HEK293 (cell line): Measurements from ENCODE around the gene ANXA4.

Source experiments
- CTCF ChIP-seq: fragments of 450-650 bp; formaldehyde crosslinking; IDR thresholded peaks from 2 replicates; pipeline ENCODE4 v1.5.1; 2016; ENCODE audit warnings: missing biosample characterization, missing genetic modification characterization
- GLI4 ChIP-seq: fragments of 450-650 bp; formaldehyde crosslinking; IDR thresholded peaks from 2 replicates; pipeline ENCODE4 v1.5.1; 2016; ENCODE audit warnings: missing biosample characterization, missing genetic modification characterization
- KLF8 ChIP-seq: fragments of 450-650 bp; formaldehyde crosslinking; IDR thresholded peaks from 2 replicates; pipeline ENCODE4 v1.5.1; 2016; ENCODE audit warnings: missing biosample characterization, missing genetic modification characterization
- MEIS1 ChIP-seq: sonication (generic); formaldehyde crosslinking; IDR thresholded peaks from 2 replicates; pipeline ENCODE4 v1.8.1; 2022; ENCODE audit warnings: missing genetic modification reagents, mild to moderate bottlenecking, borderline replicate concordance
- REST ChIP-seq: fragments of 450-650 bp; formaldehyde crosslinking; IDR thresholded peaks from 2 replicates; pipeline ENCODE4 v1.5.1; 2016; ENCODE audit warnings: missing biosample characterization, missing genetic modification characterization
- TSHZ1 ChIP-seq: fragments of 450-650 bp; formaldehyde crosslinking; IDR thresholded peaks from 2 replicates; pipeline ENCODE4 v1.5.1; 2016; ENCODE audit warnings: missing biosample characterization, missing genetic modification characterization, borderline replicate concordance
- ZNF169 ChIP-seq: fragments of 450-650 bp; formaldehyde crosslinking; IDR thresholded peaks from 2 replicates; pipeline ENCODE4 v1.5.1; 2016; ENCODE audit warnings: missing biosample characterization, missing genetic modification characterization
- ZNF18 ChIP-seq: fragments of 450-650 bp; formaldehyde crosslinking; IDR thresholded peaks from 2 replicates; pipeline ENCODE4 v1.5.1; 2016; ENCODE audit warnings: missing biosample characterization, missing genetic modification characterization
- ZNF202 ChIP-seq: fragments of 450-650 bp; formaldehyde crosslinking; IDR thresholded peaks from 2 replicates; pipeline ENCODE4 v1.5.1; 2016; ENCODE audit warnings: missing biosample characterization, missing genetic modification characterization, borderline replicate concordance
- ZNF48 ChIP-seq: fragments of 450-650 bp; formaldehyde crosslinking; IDR thresholded peaks from 2 replicates; pipeline ENCODE4 v1.5.1; 2016; ENCODE audit warnings: missing biosample characterization, missing genetic modification characterization
- ZNF629 ChIP-seq: fragments of 450-650 bp; formaldehyde crosslinking; IDR thresholded peaks from 2 replicates; pipeline ENCODE4 v1.5.1; 2017; ENCODE audit warnings: missing biosample characterization, missing genetic modification characterization
- ZNF843 ChIP-seq: fragments of 450-650 bp; formaldehyde crosslinking; IDR thresholded peaks from 2 replicates; pipeline ENCODE4 v1.5.1; 2016; ENCODE audit warnings: missing biosample characterization, missing genetic modification characterization
- ZSCAN18 ChIP-seq: fragments of 450-650 bp; formaldehyde crosslinking; IDR thresholded peaks from 2 replicates; pipeline ENCODE4 v1.5.1; 2016; ENCODE audit warnings: missing biosample characterization, missing genetic modification characterization

- TF ChIP-seq CTCF (tag by site-specific recombination), result no peak
- TF ChIP-seq REST (tag by site-specific recombination), result no peak
- no peak for TF ChIP-seq ZNF843 (tag by site-specific recombination)
- no peak for TF ChIP-seq ZNF169 (tag by site-specific recombination)
- TF ChIP-seq ZNF48 (tag by site-specific recombination), result no peak
- TF ChIP-seq ZNF18 (tag by site-specific recombination), result no peak
- no peak for TF ChIP-seq GLI4 (tag by site-specific recombination)
- no peak for TF ChIP-seq MEIS1 (CRISPR knock-in tag)
- no peak for TF ChIP-seq TSHZ1
- no peak for TF ChIP-seq KLF8 (tag by site-specific recombination)
- TF ChIP-seq ZNF202, result no peak
- TF ChIP-seq ZNF629 (tag by site-specific recombination), result no peak
- TF ChIP-seq ZSCAN18, result no peak
Observed at GRCh38 chr2:69789772-69790600, 48.1 kb downstream of the ANXA4 start.
